AG10803 (cell line): ENCODE data around the gene SAV1.
"Not testable (repeated sequence)": the region's sequence is repeated elsewhere in the genome, so short reads cannot be mapped to it uniquely, and the experiment has no call there.

ENCODE experiments used
- DNase-seq: peaks from one replicate; pipeline ENCODE4 v3.0.0; 2010; ENCODE audit warnings: low read depth
- H3K4me3 ChIP-seq: 2 replicates; pipeline ENCODE4 v1.5.1; 2011; ENCODE audit warnings: mild to moderate bottlenecking, low read length, control low read depth
- TF ChIP-seq, protein P1 (sequence below): conservative IDR thresholded peaks from 2 replicates; pipeline ENCODE4 v1.5.1; 2011; ENCODE audit warnings: mild to moderate bottlenecking, low read length, control low read depth, inconsistent platforms

The SAV1 gene

DNA sequence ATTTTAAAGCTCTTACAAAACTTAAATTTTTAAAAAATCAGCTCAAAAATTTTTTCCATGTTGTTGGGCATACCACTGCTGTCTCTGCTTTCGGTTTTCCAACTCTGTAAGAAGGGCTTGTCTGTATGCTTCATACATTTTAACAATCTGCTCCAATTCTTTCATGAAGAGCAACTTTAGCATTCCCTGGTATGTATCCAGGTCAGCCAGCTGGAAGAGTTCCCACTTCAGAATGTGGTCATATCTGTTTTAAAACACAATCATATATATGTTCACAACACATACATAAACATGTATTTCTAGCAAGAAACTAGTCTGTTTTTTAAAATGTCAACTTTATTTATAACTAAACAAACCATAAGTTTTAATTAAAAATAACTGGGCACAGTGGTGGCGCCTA lies 33.0 kb downstream of the SAV1 start:
- TF ChIP-seq, protein P1, sequence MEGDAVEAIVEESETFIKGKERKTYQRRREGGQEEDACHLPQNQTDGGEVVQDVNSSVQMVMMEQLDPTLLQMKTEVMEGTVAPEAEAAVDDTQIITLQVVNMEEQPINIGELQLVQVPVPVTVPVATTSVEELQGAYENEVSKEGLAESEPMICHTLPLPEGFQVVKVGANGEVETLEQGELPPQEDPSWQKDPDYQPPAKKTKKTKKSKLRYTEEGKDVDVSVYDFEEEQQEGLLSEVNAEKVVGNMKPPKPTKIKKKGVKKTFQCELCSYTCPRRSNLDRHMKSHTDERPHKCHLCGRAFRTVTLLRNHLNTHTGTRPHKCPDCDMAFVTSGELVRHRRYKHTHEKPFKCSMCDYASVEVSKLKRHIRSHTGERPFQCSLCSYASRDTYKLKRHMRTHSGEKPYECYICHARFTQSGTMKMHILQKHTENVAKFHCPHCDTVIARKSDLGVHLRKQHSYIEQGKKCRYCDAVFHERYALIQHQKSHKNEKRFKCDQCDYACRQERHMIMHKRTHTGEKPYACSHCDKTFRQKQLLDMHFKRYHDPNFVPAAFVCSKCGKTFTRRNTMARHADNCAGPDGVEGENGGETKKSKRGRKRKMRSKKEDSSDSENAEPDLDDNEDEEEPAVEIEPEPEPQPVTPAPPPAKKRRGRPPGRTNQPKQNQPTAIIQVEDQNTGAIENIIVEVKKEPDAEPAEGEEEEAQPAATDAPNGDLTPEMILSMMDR = no peak
- H3K4me3 ChIP-seq = no peak overlapping the region
- DNase-seq = peak; percentile 27

DNA sequence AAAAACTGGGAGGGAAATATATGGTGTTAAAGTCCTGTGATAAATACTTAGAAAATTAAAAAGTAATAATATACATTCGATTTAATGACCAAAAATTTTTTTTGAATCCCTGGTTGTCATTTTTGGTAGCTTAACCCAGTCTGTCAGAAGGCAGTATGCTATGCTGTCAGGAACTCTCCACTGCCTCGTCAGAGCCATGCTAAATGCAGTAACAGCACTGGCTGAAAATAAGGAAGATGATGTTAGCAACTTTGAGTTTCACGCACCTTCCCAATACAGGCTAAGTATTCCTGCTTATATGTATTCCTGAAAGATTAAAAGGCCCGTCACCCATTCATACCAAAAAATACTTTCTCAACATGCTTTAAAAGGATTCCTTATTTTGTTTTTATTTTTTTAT lies 34.2 kb downstream of the SAV1 start:
- TF ChIP-seq, protein P1 = no peak
- DNase-seq = no peak
- no peak overlapping the region for H3K4me3 ChIP-seq

DNA sequence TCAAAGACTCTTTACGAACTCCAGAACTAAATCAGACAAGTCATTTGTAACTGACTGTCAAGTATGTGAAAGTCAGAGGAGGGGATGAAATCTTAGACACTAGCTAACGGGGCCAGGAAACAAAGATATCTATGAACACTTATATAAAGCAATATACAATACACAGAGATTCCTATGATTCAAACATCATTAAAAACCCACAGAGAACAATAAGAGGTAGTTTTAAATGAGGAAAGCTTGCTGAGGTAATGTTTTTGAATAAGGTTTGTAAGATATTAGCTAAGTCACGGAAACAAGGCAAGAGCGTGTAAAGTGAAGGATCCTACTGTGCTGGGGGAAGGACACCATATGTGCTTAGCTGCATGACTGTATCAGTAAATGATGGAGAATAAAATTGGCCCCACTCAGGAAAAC lies 36.7 kb downstream of the SAV1 start:
- DNase-seq = peak; percentile 42

DNA sequence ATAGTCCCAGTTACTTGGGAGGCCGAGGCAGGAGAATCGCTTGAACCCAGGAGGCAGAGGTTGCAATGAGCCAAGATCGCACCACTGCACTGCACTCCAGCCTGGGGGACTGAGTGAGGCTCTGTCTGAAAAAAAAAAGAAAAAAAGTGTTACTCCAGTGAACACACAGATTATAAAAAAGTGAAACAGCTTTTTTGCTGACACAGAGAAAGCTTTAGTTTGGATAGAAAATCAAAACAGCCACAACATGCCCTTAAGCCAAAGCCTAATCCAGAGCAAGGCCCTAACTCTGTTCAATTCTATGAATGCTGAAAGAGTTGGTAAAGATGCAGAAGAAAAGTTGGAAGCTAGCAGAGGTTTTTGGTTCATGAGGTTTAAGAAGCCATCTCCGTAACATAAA lies 43.2 kb downstream of the SAV1 start:
- not testable (repeated sequence) for DNase-seq, H3K4me3 ChIP-seq

More for the DNA sequence above, 36.7 kb downstream of the SAV1 start:
- TF ChIP-seq, protein P1 = no peak
- no peak overlapping the region for H3K4me3 ChIP-seq

DNA sequence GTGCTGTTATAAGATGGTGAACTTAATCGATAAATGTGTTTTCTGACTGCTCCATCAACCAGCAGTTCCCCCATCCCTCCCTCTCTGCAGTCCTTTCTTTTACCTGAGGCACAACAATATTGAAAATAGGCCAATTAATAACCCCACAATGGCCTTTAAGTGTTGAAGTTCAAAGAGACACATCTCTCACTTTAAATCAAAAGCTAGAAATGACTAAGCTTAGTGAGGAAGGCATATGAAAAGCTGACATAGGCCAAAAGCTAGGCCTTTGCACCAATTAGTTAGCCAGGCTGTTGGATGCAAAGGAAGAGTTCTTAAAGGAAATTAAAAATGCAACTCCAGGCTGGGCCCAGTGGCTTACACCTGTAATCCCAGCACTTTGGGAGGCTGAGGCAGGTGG lies 43.7 kb downstream of the SAV1 start:
- no peak overlapping the region for H3K4me3 ChIP-seq
- TF ChIP-seq, protein P1 = no peak
- no peak for DNase-seq

DNA sequence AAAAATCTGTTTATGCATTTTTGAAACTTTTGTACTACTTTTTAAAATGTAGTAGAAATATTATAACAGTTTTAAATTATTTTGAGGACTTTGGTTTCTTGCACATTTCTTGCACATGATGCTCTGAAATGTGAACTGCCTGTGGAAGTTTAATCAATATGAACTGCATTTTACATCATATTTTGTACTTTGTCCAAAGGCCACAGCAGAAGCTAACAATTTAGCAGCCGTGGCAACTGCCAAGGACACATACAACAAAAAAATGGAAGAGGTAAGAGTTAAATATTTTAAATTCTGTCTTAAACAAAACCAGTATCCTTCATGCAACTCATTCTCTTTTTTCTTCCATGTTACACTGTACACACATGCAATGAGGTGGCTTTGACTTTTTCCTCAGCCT lies 45.1 kb downstream of the SAV1 start:
- TF ChIP-seq, protein P1 = no peak
- peak; percentile 70 for DNase-seq

DNA sequence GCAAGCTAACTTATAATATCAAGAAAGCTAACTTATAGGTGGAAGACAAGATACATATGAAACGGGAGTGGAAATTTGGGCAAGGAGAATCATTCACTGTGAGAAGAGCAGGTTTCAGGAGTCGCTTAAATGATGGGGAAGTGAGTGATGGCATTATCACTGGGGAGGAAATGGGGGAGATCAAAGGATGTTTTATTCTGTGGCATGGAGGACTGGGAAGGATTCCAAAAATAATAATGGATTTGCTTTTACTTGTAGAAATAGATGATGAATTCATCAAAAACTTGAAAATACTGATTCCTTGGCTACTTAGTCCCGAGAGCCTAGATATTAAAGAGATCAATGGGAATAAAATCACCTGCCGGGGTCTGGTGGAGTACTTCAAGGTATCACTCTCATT lies 47.8 kb downstream of the SAV1 start:
- no peak for DNase-seq
- H3K4me3 ChIP-seq = no peak overlapping the region
- TF ChIP-seq, protein P1 = no peak

More for the DNA sequence above, 45.1 kb downstream of the SAV1 start:
- no peak overlapping the region for H3K4me3 ChIP-seq

DNA sequence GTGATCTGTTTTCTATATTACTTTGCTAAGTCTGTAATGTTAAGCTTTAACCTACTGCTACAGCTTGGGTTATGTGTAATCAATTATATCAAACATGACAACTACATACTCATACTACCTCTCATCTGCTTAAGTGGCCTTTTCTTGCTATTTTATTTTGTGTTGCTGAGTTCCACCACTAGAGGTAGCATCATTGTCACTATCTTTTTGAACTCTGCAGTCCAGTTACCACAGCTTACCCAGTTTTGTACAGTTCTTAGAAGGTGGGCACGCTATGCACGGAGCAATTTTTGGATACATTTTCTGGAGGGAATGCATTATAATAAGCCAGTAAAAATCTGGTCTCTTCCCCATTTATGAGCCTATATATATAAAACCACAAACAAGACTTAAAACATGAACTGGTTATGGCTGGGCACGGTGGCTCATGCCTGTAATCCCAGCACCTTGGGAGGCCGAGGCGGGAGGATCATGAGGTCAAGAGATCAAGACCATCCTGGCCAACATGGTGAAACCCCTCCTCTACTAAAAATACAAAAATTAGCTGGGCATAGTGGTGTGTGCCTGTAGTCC lies 48.5 kb downstream of the SAV1 start:
- TF ChIP-seq, protein P1 = peak; percentile 79
- DNase-seq = peak; percentile 51
- H3K4me3 ChIP-seq = no peak overlapping the region
